ENCODE results near the gene SRXN1. TPM values are rescaled to one million over a fixed set of nuclear protein-coding genes. Genes with fewer than 3 reads are reported as not detected.
A peak's percentile ranks its signal among the peaks of the same experiment; 100 is the strongest.

SRXN1 gene
- total and polyA plus RNA-seq, 9 of the 15 experiments (the other 6 are each of a cell fraction or from before 2014, with no cell fraction given), result 6.8 to 36.4 (median 21.6) TPM

DNA sequence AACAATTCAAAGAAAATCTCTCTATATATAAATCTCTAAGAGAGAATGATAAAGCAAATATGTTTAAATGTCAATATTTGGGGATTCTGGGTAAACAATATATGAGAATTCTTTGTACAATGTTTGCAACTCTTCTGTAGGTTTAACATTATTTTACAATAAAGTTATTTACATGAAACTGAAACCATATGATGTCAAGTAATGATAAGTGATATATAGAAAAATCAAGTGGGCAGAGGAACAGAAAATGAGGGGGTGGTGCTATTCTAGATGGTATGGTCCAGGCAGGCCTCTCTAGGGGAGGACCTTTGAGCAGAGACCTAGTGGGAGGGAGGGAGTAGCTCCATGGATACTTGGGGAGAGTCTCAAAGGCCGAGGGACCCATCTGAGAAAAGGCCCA lies 39.0 kb upstream of the SRXN1 start:
- Histone ChIP-seq H3K4me3 (no peak overlapping the region), H3K79me2 (ENCODE audit: control insufficient read depth, insufficient read depth, low read length) (no peaks in the 10 kb centered on the region), H3K9me3 (replicated peaks; ENCODE audit: control insufficient read depth, insufficient read depth, low read depth, low read length) (no peaks in the 10 kb centered on the region), H2AFZ (ENCODE audit: low read depth, low read length) (no peak overlapping the region), H3K4me1 (replicated peaks in 1 of 2; ENCODE audit: control insufficient read depth in 2 of 2, insufficient read depth in 2 of 2, low read length in 2 of 2) (peaks cover 5 to 12% of the 10 kb centered on the region in 2 experiments; a peak in 4 of 5 replicates), H4K20me1 (replicated peaks; ENCODE audit: control insufficient read depth, insufficient read depth, low read length) (no peaks in the 10 kb centered on the region), H3K9me1 (ENCODE audit: control insufficient read depth, insufficient read depth, low read length) (no peaks in the 10 kb centered on the region), H3K4me2 (ENCODE audit: insufficient read depth, low read length) (no peak overlapping the region), H3K27ac (ENCODE audit: extremely low read depth, low read depth, low read length) (no peak overlapping the region), H3K27me3 (ENCODE audit: control insufficient read depth in 2 of 2, insufficient read depth in 2 of 2, low read length in 2 of 2) (no peaks in the 10 kb centered on the region), H3K36me3 (ENCODE audit: control insufficient read depth, insufficient read depth, low read length) (no peaks in the 10 kb centered on the region), H3K9ac (ENCODE audit: insufficient read depth in 1 of 2, low read depth in 2 of 2, low read length in 2 of 2) (no peak overlapping the region)
- no TSS peak for BruUV-seq (replicated peaks)
- in situ Hi-C loops (cut with MboI) (no loop called here), intact Hi-C loops (cut with micrococcal nuclease) (no loop called here)
- TF ChIP-seq, protein P1, sequence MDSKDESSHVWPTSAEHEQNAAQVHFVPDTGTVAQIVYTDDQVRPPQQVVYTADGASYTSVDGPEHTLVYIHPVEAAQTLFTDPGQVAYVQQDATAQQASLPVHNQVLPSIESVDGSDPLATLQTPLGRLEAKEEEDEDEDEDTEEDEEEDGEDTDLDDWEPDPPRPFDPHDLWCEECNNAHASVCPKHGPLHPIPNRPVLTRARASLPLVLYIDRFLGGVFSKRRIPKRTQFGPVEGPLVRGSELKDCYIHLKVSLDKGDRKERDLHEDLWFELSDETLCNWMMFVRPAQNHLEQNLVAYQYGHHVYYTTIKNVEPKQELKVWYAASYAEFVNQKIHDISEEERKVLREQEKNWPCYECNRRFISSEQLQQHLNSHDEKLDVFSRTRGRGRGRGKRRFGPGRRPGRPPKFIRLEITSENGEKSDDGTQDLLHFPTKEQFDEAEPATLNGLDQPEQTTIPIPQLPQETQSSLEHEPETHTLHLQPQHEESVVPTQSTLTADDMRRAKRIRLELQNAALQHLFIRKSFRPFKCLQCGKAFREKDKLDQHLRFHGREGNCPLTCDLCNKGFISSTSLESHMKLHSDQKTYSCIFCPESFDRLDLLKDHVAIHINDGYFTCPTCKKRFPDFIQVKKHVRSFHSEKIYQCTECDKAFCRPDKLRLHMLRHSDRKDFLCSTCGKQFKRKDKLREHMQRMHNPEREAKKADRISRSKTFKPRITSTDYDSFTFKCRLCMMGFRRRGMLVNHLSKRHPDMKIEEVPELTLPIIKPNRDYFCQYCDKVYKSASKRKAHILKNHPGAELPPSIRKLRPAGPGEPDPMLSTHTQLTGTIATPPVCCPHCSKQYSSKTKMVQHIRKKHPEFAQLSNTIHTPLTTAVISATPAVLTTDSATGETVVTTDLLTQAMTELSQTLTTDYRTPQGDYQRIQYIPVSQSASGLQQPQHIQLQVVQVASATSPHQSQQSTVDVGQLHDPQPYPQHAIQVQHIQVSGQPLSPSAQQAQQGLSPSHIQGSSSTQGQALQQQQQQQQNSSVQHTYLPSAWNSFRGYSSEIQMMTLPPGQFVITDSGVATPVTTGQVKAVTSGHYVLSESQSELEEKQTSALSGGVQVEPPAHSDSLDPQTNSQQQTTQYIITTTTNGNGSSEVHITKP (IDR thresholded peaks at IDR 0.05; ENCODE audit: partially characterized antibody), result peak; percentile 73
- TF ChIP-seq, protein P2, sequence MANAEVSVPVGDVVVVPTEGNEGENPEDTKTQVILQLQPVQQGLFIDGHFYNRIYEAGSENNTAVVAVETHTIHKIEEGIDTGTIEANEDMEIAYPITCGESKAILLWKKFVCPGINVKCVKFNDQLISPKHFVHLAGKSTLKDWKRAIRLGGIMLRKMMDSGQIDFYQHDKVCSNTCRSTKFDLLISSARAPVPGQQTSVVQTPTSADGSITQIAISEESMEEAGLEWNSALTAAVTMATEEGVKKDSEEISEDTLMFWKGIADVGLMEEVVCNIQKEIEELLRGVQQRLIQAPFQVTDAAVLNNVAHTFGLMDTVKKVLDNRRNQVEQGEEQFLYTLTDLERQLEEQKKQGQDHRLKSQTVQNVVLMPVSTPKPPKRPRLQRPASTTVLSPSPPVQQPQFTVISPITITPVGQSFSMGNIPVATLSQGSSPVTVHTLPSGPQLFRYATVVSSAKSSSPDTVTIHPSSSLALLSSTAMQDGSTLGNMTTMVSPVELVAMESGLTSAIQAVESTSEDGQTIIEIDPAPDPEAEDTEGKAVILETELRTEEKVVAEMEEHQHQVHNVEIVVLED (CRISPR knock-in tag; IDR thresholded peaks at IDR 0.05), result no peak
- ChIA-PET CTCF (ENCODE audit: low intra/inter-chr PET ratio) (no interaction called here), POLR2A (no interaction called here)
- FAIRE-seq (no peak), DNase-seq (ENCODE audit: extremely low read depth in 1 of 4, low spot score in 3 of 4) (no peak), ATAC-seq (no peak)
- 30% methylated on average over 1 of the region's 1 CpG for WGBS (ENCODE audit: insufficient coverage, low coverage, missing lambda C conversion rate)

All from K562 (cell line).